Progenitor cell of endocrine pancreas (in vitro differentiated cells): ENCODE results near the gene PEX10. TPM values are rescaled to one million over a fixed set of nuclear protein-coding genes. Genes with fewer than 3 reads are reported as not detected.

Source experiments
- DNase-seq: peaks from one replicate; pipeline ENCODE4 v3.0.0; 2021; ENCODE audit warnings: low spot score; ENCODE audit not compliant: unreplicated experiment
- H3K27ac Mint-ChIP-seq: 2 replicates; pipeline ENCODE4 v1.8.0; 2021; ENCODE audit warnings: mild to moderate bottlenecking, moderate library complexity, mixed read lengths
- H3K27me3 Mint-ChIP-seq: 2 replicates; pipeline ENCODE4 v1.8.0; 2021; ENCODE audit warnings: mixed read lengths
- H3K36me3 Mint-ChIP-seq: 2 replicates; pipeline ENCODE4 v1.8.0; 2022; ENCODE audit warnings: mixed read lengths; ENCODE audit not compliant: insufficient read depth
- H3K4me1 Mint-ChIP-seq: 2 replicates; pipeline ENCODE4 v1.8.0; 2021; ENCODE audit warnings: low read depth, mixed read lengths
- H3K4me3 Mint-ChIP-seq: 2 replicates; pipeline ENCODE4 v1.8.0; 2021; ENCODE audit warnings: low read depth, mild to moderate bottlenecking, moderate library complexity, mixed read lengths
- H3K9me3 Mint-ChIP-seq: 2 replicates; pipeline ENCODE4 v1.8.0; 2021; ENCODE audit warnings: low read depth, mixed read lengths
- CTCF ChIP-seq: fragments of 200-600 bp; sonication (generic); IDR thresholded peaks from one replicate; pipeline ENCODE4 v1.5.0; 2021; ENCODE audit warnings: antibody characterized with exemption, mild to moderate bottlenecking; ENCODE audit not compliant: unreplicated experiment
- total RNA-seq: library from RNA; stranded (reverse); gene quantifications from 2 replicates; pipeline ENCODE4 v1.2.1, GENCODE V29; 2021

PEX10 gene
- total RNA-seq, 1 donor from 2014 or later: 27.5 TPM

GRCh38 chr1:2374252-2375155, 37.9 kb downstream of the PEX10 start:
- Mint-ChIP-seq H3K36me3 (peaks cover 9% of the 10 kb centered on the region), H3K4me3 (no peak overlapping the region), H3K27ac (no peak overlapping the region), H3K27me3 (no peaks in the 10 kb centered on the region), H3K4me1 (no peaks in the 10 kb centered on the region), H3K9me3 (no peaks in the 10 kb centered on the region)
- no peak for DNase-seq
- TF ChIP-seq CTCF: no peak

DNA sequence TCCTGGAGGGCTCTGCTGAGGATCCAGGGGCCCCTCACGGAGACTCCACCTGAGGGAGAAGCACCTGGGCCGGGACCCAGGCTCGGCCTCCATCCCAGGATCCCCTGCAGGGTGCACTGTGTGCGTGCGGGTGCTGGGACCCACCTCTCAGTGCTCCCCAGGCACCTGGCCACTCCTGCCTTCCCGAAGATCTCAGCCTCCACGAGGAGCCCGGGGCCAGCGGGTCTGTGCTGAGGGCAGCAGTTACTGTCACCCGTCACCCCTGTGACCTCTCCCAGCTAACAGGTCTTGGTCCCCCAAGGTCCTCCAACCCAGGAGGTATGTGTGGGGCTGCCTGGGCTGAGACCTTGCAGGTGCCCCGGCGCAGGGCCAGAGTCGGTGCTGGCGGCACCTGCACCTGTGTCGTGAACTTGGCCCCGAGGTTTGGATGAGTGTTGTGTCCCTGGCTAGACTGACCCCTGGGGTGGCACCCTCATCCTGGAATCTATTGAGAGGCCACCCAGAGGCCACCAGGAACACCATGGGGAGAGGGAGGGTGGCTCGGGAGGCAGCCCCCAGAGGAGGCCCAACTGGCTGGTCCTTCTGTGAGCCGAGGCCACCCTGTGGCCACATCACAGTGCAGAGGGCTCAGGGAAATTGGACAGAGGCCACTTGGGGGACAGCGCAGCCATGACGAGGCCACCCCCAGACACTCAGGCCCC, 38.7 kb downstream of the PEX10 start:
- Mint-ChIP-seq H3K27ac (no peak overlapping the region), H3K9me3 (no peaks in the 10 kb centered on the region), H3K27me3 (no peaks in the 10 kb centered on the region), H3K4me3 (no peak overlapping the region), H3K4me1 (no peaks in the 10 kb centered on the region), H3K36me3 (peaks cover 9% of the 10 kb centered on the region)
- no peak for TF ChIP-seq CTCF
- no peak for DNase-seq

DNA sequence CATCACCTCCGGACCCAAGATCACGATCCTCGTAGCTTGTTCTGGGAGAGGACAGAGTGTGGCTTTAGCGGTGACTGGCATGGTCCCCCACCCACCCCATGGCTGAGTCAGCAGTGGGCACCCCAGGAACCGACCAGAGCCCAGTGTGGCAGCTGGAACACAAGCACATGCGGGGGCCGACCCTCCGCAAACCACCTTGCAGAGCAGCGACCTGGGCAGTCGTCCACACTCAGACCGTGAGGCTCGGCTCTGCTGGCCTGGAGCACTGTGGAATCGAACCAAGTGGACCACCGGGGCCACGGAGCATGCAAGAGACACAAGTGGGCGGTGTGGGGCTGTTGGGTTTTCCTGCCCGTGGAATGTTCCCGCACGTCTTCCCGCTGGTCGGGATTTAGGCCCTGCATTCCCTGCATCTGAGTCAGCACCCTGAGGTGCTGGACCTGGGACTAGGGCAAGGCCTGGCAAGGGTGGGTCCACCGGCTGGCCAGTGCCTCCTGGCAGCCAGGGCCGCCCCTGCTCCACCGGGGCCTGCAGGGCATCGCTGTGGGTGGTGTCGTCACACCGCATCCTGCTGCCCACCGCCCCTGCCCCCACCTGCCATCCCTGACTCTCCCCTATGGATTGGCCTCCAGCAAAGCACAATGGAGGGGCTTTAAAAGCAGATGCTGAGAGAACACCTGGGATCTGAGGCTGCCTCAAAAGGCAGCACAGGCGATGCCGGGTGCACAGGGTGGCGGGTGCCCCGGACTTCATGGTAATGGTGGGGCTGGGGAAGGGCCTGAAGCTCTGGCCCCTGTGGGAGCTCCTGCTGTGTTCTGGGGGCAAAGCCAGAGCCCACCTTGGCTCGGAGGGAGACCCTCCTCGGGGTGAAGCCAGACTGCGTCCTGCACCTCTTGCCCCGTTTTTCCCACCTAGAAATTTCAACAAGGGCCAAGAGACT, 39.5 kb downstream of the PEX10 start:
- Mint-ChIP-seq H3K27ac (no peak overlapping the region), H3K4me3 (no peak overlapping the region), H3K4me1 (no peaks in the 10 kb centered on the region), H3K9me3 (no peaks in the 10 kb centered on the region), H3K36me3 (peaks cover 14% of the 10 kb centered on the region), H3K27me3 (no peaks in the 10 kb centered on the region)
- DNase-seq: no peak
- TF ChIP-seq CTCF: no peak

GRCh38 chr1:2368053-2368744, 44.2 kb downstream of the PEX10 start:
- Mint-ChIP-seq H3K4me1 (no peaks in the 10 kb centered on the region), H3K36me3 (peaks cover 29% of the 10 kb centered on the region), H3K4me3 (no peak overlapping the region), H3K9me3 (peaks cover 5% of the 10 kb centered on the region), H3K27ac (no peak overlapping the region), H3K27me3 (no peaks in the 10 kb centered on the region)
- no peak for DNase-seq
- TF ChIP-seq CTCF: no peak
